DMS53 treated with DMSO at 0.1 percent for 48 hours (cell line): ENCODE measurements around the gene TNFRSF19.
A peak's percentile ranks its signal among the peaks of the same experiment; 100 is the strongest.

Experiments used
- DNase-seq: peaks from one replicate; lab custom pipeline; 2025; ENCODE audit not compliant: unreplicated experiment; lab: John Stamatoyannopoulos, UW

The TNFRSF19 gene

GRCh38 chr13:23680845-23681669 is 110.8 kb downstream of the TNFRSF19 start:
- DNase-seq: no peak

- no peak for DNase-seq
These were observed 112.9 kb downstream of the TNFRSF19 start for GRCh38 chr13:23683084-23683483.

- no peak for DNase-seq
These were observed 114.4 kb downstream of the TNFRSF19 start for GRCh38 chr13:23684647-23685046.

- DNase-seq: no peak
These were observed 115.2 kb downstream of the TNFRSF19 start for GRCh38 chr13:23685416-23685815.

GRCh38 chr13:23686948-23687347 is 116.7 kb downstream of the TNFRSF19 start:
- DNase-seq: no peak

- no peak for DNase-seq
These were observed 117.4 kb downstream of the TNFRSF19 start for GRCh38 chr13:23687614-23688013.

- DNase-seq: no peak
These were observed 118.1 kb downstream of the TNFRSF19 start for GRCh38 chr13:23688336-23688735.

- no peak for DNase-seq
These were observed 120.5 kb downstream of the TNFRSF19 start for GRCh38 chr13:23690668-23691067.

- DNase-seq: no peak
These were observed 122.6 kb downstream of the TNFRSF19 start for GRCh38 chr13:23692816-23693215.

GRCh38 chr13:23695196-23695595 is 125.0 kb downstream of the TNFRSF19 start:
- DNase-seq: no peak

GRCh38 chr13:23695711-23696464 is 125.7 kb downstream of the TNFRSF19 start:
- no peak for DNase-seq

GRCh38 chr13:23696610-23697009 is 126.4 kb downstream of the TNFRSF19 start:
- DNase-seq: no peak

- DNase-seq: no peak
These were observed 127.6 kb downstream of the TNFRSF19 start for GRCh38 chr13:23697772-23698313.

- DNase-seq: no peak
These were observed 129.1 kb downstream of the TNFRSF19 start for GRCh38 chr13:23699271-23699670.

- no peak for DNase-seq
These were observed 131.0 kb downstream of the TNFRSF19 start for GRCh38 chr13:23701186-23701585.

- DNase-seq: no peak
These were observed 131.4 kb downstream of the TNFRSF19 start for GRCh38 chr13:23701636-23702035.

- no peak for DNase-seq
These were observed 133.1 kb downstream of the TNFRSF19 start for GRCh38 chr13:23703246-23703860.

- DNase-seq: no peak
These were observed 135.4 kb downstream of the TNFRSF19 start for GRCh38 chr13:23705583-23705982.

- peak; percentile 30 for DNase-seq
These were observed 137.5 kb downstream of the TNFRSF19 start for GRCh38 chr13:23707674-23708073.

GRCh38 chr13:23709536-23709935 is 139.3 kb downstream of the TNFRSF19 start:
- no peak for DNase-seq

GRCh38 chr13:23710366-23710765 is 140.2 kb downstream of the TNFRSF19 start:
- no peak for DNase-seq

- DNase-seq: no peak
These were observed 141.1 kb downstream of the TNFRSF19 start for GRCh38 chr13:23711355-23711754.
